K562 (cell line): ENCODE results near the gene DLG4. TPM values are rescaled to one million over a fixed set of nuclear protein-coding genes. Genes with fewer than 3 reads are reported as not detected.

Experiments
- ARID2 ChIP-seq: fragments of 450-650 bp; IDR thresholded peaks from 2 replicates; pipeline ENCODE4 v1.6.1; 2017; ENCODE audit warnings: antibody characterized with exemption, mild to moderate bottlenecking
- ATF7 ChIP-seq: fragments of 450-650 bp; IDR thresholded peaks from 2 replicates; pipeline ENCODE4 v1.7.1; 2014; ENCODE audit warnings: mild to moderate bottlenecking, moderate library complexity
- ELF4 ChIP-seq: fragments of 450-650 bp; formaldehyde crosslinking; IDR thresholded peaks from 2 replicates; pipeline ENCODE4 v1.4.0; 2022; ENCODE audit warnings: missing genetic modification characterization
- HMG20A ChIP-seq: fragments of 450-650 bp; formaldehyde crosslinking; conservative IDR thresholded peaks from 2 replicates; pipeline ENCODE4 v1.4.0; 2020; ENCODE audit warnings: mild to moderate bottlenecking, mixed read lengths
- KDM4B ChIP-seq, 2 experiments: fragments of 450-650 bp in 1 of 2; sonication (generic) in 1 of 2; IDR thresholded peaks; 2 replicates each; pipeline ENCODE4 v1.6.1; 2016 to 2017; ENCODE audit warnings: borderline replicate concordance in 2 of 2, antibody characterized with exemption in 1 of 2, low read depth in 1 of 2, mild to moderate bottlenecking in 1 of 2
- TAF15 ChIP-seq: fragments of 200-400 bp; formaldehyde crosslinking; IDR thresholded peaks from 2 replicates; pipeline ENCODE4 v1.6.1; 2017; ENCODE audit warnings: mild to moderate bottlenecking, low read depth, low read length, moderate library complexity
- ZFP1 ChIP-seq: fragments of 450-650 bp; formaldehyde crosslinking; IDR thresholded peaks from 2 replicates; pipeline ENCODE4 v1.4.0; 2020; ENCODE audit warnings: mild to moderate bottlenecking, mixed read lengths
- ZNF140 ChIP-seq: fragments of 250-450 bp; sonication (Bioruptor Pico); IDR thresholded peaks from 2 replicates; pipeline ENCODE4 v1.8.0; 2021; ENCODE audit warnings: moderate library complexity, mild to moderate bottlenecking, inconsistent platforms
- ZNF589 ChIP-seq: fragments of 200-800 bp; sonication (Bioruptor generic); IDR thresholded peaks from 2 replicates; pipeline ENCODE4 v1.6.1; 2016; ENCODE audit warnings: low read depth, missing genetic modification characterization, missing compliant biosample characterization
- ZNF778 ChIP-seq: fragments of 450-650 bp; formaldehyde crosslinking; IDR thresholded peaks from 2 replicates; pipeline ENCODE4 v1.4.0; 2020; ENCODE audit warnings: mild to moderate bottlenecking, moderate library complexity
- polyA plus RNA-seq, 8 experiments: library from polyadenylated mRNA; depleted of rRNA in 4 of 8; stranded (reverse) in 5 of 8; unstranded in 3 of 8; fragments of >200 nt; fragmentation: Nextera tagmentation in 2 of 8; fragmentation: Illumina TruSeq in 1 of 8; extraction: Ambion mirVana in 2 of 8; extraction: Trizol in 1 of 8; gene quantifications; 2 replicates each; pipeline versions ENCODE4 v1.2.1 to v1.2.3, GENCODE V29; 2011 to 2014; ENCODE audit warnings: inconsistent platforms in 1 of 8, missing spikeins in 1 of 8
- total RNA-seq, 7 experiments: library from RNA; depleted of rRNA in 6 of 7; stranded (reverse); fragments of >200 nt in 6 of 7; fragmentation: Illumina TruSeq in 2 of 7; extraction: Trizol in 2 of 7; gene quantifications; 2 replicates each; pipeline versions ENCODE4 v1.2.1 to v1.2.3, GENCODE V29; 2011 to 2021; ENCODE audit warnings: low replicate concordance in 1 of 7
- TF ChIP-seq, protein P1 (sequence below): fragments of 250-450 bp; sonication (Bioruptor Pico); IDR thresholded peaks from 2 replicates; pipeline ENCODE4 v1.9.0; 2021; ENCODE audit warnings: mild to moderate bottlenecking, inconsistent platforms
- TF ChIP-seq, protein P2 (sequence below): fragments of 450-650 bp; formaldehyde crosslinking; IDR thresholded peaks from 2 replicates; pipeline ENCODE4 v1.4.0; 2020; ENCODE audit warnings: mild to moderate bottlenecking, moderate library complexity
- TF ChIP-seq, protein P3 (sequence below): fragments of 450-650 bp; formaldehyde crosslinking; IDR thresholded peaks from 2 replicates; pipeline ENCODE4 v1.4.0; 2020; ENCODE audit warnings: mild to moderate bottlenecking, mixed read lengths
- TF ChIP-seq, protein P4 (sequence below): fragments of 450-650 bp; formaldehyde crosslinking; IDR thresholded peaks from 2 replicates; pipeline ENCODE4 v1.4.0; 2022; ENCODE audit warnings: missing genetic modification characterization
- TF ChIP-seq, protein P5 (sequence below): sonication (generic); formaldehyde crosslinking; IDR thresholded peaks from 2 replicates; pipeline ENCODE4 v1.9.0; 2022; ENCODE audit warnings: mild to moderate bottlenecking, missing genetic modification reagents
- TF ChIP-seq, protein P6 (sequence below): fragments of 250-450 bp; sonication (Bioruptor Pico); IDR thresholded peaks from 2 replicates; pipeline ENCODE4 v1.5.0; 2021
- TF ChIP-seq, protein P7 (sequence below): fragments of 250-450 bp; sonication (Bioruptor Pico); IDR thresholded peaks from 2 replicates; pipeline ENCODE4 v1.8.0; 2022; ENCODE audit warnings: moderate library complexity, mild to moderate bottlenecking, inconsistent platforms

The DLG4 gene
- total and polyA plus RNA-seq, 9 of the 15 experiments (the other 6 are each of a cell fraction or from before 2014, with no cell fraction given), result 0.03 to 12.0 (median 4.1) TPM

DNA sequence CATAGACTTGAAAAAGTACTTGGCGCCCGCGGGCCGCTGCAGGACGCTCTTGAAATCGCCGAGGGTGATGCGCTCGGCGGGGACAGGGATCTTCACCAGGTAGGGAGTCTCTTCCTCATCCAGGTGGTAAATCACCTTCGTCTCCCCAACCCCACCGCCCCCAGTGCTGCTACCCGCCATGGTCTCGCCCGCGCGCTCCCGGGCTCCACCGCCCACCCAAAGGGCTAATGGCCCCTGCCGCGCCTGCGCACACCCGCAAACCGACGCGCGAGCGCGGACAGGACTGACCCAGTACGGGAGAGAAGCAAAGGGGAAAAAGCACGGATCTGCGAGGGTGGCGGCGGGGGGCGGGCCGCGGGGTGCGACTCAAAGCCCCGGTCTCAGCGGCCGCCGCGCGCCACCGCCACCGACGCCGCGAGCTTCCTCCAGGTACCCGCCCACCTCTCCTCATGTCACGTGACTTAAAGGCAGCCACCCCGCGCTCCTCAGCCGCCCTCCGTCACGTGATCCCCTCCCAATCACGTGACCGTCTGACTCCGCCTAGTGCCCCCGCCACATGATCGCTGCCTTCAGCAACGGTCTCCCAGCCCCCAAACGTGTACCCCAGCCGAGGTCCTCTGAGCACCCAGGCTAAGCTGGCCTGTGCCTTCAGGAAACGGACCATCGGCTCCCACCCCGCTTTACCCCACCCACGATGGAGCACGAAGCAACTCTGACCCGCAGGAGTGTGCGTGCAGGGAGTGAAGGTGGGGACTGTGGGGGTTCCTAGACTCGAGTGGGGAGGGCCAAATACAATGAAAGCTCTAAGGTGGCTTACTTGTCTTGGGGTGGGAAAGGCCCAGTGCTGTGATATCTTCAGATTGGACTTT lies 14.7 kb upstream of the DLG4 start, which contains the start of gene DVL2 (continued):
- TF ChIP-seq, protein P1, sequence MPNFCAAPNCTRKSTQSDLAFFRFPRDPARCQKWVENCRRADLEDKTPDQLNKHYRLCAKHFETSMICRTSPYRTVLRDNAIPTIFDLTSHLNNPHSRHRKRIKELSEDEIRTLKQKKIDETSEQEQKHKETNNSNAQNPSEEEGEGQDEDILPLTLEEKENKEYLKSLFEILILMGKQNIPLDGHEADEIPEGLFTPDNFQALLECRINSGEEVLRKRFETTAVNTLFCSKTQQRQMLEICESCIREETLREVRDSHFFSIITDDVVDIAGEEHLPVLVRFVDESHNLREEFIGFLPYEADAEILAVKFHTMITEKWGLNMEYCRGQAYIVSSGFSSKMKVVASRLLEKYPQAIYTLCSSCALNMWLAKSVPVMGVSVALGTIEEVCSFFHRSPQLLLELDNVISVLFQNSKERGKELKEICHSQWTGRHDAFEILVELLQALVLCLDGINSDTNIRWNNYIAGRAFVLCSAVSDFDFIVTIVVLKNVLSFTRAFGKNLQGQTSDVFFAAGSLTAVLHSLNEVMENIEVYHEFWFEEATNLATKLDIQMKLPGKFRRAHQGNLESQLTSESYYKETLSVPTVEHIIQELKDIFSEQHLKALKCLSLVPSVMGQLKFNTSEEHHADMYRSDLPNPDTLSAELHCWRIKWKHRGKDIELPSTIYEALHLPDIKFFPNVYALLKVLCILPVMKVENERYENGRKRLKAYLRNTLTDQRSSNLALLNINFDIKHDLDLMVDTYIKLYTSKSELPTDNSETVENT (CRISPR knock-in tag), result peak; percentile 70; the same call in 1 of the 2 replicates
- TF ChIP-seq, protein P2, sequence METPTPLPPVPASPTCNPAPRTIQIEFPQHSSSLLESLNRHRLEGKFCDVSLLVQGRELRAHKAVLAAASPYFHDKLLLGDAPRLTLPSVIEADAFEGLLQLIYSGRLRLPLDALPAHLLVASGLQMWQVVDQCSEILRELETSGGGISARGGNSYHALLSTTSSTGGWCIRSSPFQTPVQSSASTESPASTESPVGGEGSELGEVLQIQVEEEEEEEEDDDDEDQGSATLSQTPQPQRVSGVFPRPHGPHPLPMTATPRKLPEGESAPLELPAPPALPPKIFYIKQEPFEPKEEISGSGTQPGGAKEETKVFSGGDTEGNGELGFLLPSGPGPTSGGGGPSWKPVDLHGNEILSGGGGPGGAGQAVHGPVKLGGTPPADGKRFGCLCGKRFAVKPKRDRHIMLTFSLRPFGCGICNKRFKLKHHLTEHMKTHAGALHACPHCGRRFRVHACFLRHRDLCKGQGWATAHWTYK (CRISPR knock-in tag), result peak; percentile 91
- TF ChIP-seq ELF4 (CRISPR knock-in tag) (peak; percentile 95), KDM4B (IDR thresholded peaks at IDR 0.05; ENCODE audit: borderline replicate concordance in 2 of 2, low read depth in 1 of 2) (peak in 1 of 2 experiments; percentile 85; a peak in 1 of 4 replicates), ZFP1 (CRISPR knock-in tag) (peak; percentile 67; the same call in 1 of the 2 replicates), ZNF140 (CRISPR knock-in tag) (no peak), ATF7 (peak; percentile 57; the same call in 1 of the 2 replicates), ZNF589 (CRISPR knock-in tag) (no peak), TAF15 (no peak), ZNF778 (no peak), HMG20A (0 out of 2 replicates have a peak, but pooled peaks have one; percentile 12), ARID2 (no peak)
- TF ChIP-seq, protein P3, sequence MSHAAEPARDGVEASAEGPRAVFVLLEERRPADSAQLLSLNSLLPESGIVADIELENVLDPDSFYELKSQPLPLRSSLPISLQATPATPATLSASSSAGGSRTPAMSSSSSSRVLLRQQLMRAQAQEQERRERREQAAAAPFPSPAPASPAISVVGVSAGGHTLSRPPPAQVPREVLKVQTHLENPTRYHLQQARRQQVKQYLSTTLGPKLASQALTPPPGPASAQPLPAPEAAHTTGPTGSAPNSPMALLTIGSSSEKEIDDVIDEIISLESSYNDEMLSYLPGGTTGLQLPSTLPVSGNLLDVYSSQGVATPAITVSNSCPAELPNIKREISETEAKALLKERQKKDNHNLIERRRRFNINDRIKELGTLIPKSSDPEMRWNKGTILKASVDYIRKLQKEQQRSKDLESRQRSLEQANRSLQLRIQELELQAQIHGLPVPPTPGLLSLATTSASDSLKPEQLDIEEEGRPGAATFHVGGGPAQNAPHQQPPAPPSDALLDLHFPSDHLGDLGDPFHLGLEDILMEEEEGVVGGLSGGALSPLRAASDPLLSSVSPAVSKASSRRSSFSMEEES (CRISPR knock-in tag), result peak; percentile 100
- TF ChIP-seq, protein P4, sequence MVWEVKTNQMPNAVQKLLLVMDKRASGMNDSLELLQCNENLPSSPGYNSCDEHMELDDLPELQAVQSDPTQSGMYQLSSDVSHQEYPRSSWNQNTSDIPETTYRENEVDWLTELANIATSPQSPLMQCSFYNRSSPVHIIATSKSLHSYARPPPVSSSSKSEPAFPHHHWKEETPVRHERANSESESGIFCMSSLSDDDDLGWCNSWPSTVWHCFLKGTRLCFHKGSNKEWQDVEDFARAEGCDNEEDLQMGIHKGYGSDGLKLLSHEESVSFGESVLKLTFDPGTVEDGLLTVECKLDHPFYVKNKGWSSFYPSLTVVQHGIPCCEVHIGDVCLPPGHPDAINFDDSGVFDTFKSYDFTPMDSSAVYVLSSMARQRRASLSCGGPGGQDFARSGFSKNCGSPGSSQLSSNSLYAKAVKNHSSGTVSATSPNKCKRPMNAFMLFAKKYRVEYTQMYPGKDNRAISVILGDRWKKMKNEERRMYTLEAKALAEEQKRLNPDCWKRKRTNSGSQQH, result peak; percentile 95
- TF ChIP-seq, protein P5, sequence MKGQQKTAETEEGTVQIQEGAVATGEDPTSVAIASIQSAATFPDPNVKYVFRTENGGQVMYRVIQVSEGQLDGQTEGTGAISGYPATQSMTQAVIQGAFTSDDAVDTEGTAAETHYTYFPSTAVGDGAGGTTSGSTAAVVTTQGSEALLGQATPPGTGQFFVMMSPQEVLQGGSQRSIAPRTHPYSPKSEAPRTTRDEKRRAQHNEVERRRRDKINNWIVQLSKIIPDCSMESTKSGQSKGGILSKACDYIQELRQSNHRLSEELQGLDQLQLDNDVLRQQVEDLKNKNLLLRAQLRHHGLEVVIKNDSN (CRISPR knock-in tag), result peak; percentile 99
- TF ChIP-seq, protein P6, sequence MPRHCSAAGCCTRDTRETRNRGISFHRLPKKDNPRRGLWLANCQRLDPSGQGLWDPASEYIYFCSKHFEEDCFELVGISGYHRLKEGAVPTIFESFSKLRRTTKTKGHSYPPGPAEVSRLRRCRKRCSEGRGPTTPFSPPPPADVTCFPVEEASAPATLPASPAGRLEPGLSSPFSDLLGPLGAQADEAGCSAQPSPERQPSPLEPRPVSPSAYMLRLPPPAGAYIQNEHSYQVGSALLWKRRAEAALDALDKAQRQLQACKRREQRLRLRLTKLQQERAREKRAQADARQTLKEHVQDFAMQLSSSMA (CRISPR knock-in tag), result peak; percentile 92
- TF ChIP-seq, protein P7, sequence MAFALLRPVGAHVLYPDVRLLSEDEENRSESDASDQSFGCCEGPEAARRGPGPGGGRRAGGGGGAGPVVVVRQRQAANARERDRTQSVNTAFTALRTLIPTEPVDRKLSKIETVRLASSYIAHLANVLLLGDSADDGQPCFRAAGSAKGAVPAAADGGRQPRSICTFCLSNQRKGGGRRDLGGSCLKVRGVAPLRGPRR (CRISPR knock-in tag), result no peak
